ENCODE measurements around the gene TNFRSF21. TPM values are rescaled to one million over a fixed set of nuclear protein-coding genes. Genes with fewer than 3 reads are reported as not detected.

The TNFRSF21 gene
- polyA plus RNA-seq, 3 donors from 2014 or later, result 0.08 to 1.0 (median 0.38) TPM

- DNase-seq, result no peak
- Mint-ChIP-seq H3K9me3 (no peaks in the 10 kb centered on the region), H3K27ac (no peak overlapping the region), H3K36me3 (no peaks in the 10 kb centered on the region), H3K4me1 (no peaks in the 10 kb centered on the region), H3K4me3 (no peak overlapping the region), H3K27me3 (ENCODE audit: low read depth in 3 of 3) (peaks cover 0 to 3% (median 0%) of the 10 kb centered on the region in 3 donors)
Observed at GRCh38 chr6:47264775-47265184, 44.9 kb downstream of the TNFRSF21 start.

- no peaks in the 10 kb centered on the region for H3K4me1 Mint-ChIP-seq
- no peaks in the 10 kb centered on the region for H3K36me3 Mint-ChIP-seq
- H3K4me3 Mint-ChIP-seq, result no peak overlapping the region
- DNase-seq, result no peak
- H3K27me3 Mint-ChIP-seq (ENCODE audit: low read depth in 3 of 3), result peaks cover 0 to 3% (median 0%) of the 10 kb centered on the region in 3 donors
- H3K27ac Mint-ChIP-seq, result no peak overlapping the region
- no peaks in the 10 kb centered on the region for H3K9me3 Mint-ChIP-seq
Observed at GRCh38 chr6:47263268-47263667, 46.4 kb downstream of the TNFRSF21 start.

- Mint-ChIP-seq H3K36me3 (no peaks in the 10 kb centered on the region), H3K4me3 (no peak overlapping the region), H3K27ac (no peak overlapping the region), H3K9me3 (no peaks in the 10 kb centered on the region), H3K4me1 (no peaks in the 10 kb centered on the region), H3K27me3 (ENCODE audit: low read depth in 3 of 3) (peaks cover 0 to 1% (median 0%) of the 10 kb centered on the region in 3 donors)
- no peak for DNase-seq
Observed at GRCh38 chr6:47262231-47262630, 47.5 kb downstream of the TNFRSF21 start.

DNA sequence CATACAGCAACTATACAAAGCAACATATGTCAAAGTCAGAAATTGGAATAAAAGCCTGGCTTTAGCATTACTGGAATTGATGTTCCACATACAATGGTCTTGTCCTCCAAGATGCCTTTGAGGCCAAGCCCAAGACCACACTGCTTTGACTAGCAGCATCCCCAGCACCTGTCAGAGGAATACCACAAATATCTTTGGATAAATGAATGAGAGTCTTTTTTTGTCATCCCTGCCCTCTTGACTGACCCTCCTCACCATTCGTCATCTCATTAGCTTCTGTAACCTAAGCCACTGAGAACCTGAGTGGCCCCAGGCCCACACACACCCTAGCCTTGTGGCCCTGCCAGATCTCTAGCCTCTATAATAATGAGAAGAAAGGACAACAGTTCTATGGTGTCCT is 48.5 kb downstream of the TNFRSF21 start:
- no peak overlapping the region for H3K27ac Mint-ChIP-seq
- H3K4me3 Mint-ChIP-seq, result no peak overlapping the region
- H3K27me3 Mint-ChIP-seq (ENCODE audit: low read depth in 3 of 3), result peaks cover 0 to 1% (median 0%) of the 10 kb centered on the region in 3 donors
- no peaks in the 10 kb centered on the region for H3K4me1 Mint-ChIP-seq
- H3K36me3 Mint-ChIP-seq, result no peaks in the 10 kb centered on the region
- no peak for DNase-seq
- no peaks in the 10 kb centered on the region for H3K9me3 Mint-ChIP-seq

GRCh38 chr6:47260021-47260420 is 49.7 kb downstream of the TNFRSF21 start:
- no peak for DNase-seq
- Mint-ChIP-seq H3K27me3 (ENCODE audit: low read depth in 3 of 3) (peaks cover 0 to 1% (median 0%) of the 10 kb centered on the region in 3 donors), H3K4me3 (no peak overlapping the region), H3K27ac (no peak overlapping the region), H3K36me3 (no peaks in the 10 kb centered on the region), H3K9me3 (no peaks in the 10 kb centered on the region), H3K4me1 (no peaks in the 10 kb centered on the region)

DNA sequence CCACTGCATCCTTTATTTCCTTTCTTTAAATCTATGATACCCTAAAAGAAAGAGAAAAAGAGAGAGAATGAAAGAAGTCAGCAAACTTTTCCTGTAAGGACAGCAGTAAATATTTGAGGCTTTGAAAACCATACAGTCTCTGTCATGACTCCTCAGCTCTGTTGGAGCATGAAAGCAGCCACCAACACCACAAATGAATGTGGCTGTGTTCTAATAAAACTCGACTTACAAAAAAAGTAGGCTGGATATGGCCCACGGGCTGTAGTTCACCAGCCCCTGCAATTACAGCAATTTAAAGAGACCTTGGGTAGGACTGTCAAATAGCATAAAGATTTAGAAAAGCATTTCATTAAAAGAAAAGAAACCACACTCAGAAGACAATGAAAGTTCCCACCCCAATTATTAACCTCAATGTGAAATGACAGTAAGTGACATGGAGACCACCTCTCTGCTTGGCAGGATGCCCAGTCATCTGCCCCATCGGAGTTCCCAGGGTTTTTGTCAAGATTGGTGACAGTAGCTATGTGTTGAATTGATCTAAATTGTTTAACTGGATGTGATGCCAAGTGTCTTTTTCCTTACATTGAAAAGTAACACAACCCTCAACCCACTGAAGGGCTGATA is 50.9 kb downstream of the TNFRSF21 start:
- H3K4me1 Mint-ChIP-seq, result no peaks in the 10 kb centered on the region
- H3K27me3 Mint-ChIP-seq (ENCODE audit: low read depth in 3 of 3), result peaks cover 0 to 1% (median 0%) of the 10 kb centered on the region in 3 donors
- no peaks in the 10 kb centered on the region for H3K9me3 Mint-ChIP-seq
- no peak overlapping the region for H3K4me3 Mint-ChIP-seq
- no peaks in the 10 kb centered on the region for H3K36me3 Mint-ChIP-seq
- H3K27ac Mint-ChIP-seq, result no peak overlapping the region
- no peak for DNase-seq

DNA sequence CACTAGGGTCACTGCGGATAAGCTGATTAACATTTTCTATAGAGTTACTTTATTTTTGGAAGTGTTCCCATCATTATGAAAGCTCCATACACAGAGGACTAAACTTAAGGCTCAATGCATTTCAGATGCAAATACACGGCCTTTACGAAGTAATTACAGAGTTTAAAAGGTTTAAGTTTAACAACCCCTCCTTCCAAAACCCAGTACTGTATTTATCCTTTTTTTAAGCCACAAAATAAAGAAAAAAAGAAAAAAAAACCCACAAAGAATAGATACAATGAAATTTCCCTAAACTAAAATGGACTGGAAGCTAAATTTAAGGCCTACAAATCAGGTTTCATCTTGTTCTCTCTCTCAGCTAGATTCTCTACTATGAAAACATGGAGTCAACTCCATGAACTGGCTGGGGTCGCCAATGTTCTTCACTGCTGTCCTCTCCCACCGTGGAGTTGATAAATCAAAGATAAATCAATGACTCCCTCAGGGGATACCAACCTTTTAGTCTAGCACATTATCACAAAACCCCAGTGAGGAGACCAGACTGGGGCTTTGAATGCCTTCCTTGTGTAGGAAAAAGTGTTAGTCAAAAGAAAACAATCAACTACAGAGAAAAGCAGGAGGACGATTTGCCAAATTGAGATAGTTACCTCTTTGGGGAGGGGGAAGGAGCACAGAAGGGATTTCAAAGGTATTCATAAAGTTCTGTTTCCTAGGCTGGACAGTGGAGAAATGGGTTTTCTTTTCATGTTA is 52.5 kb downstream of the TNFRSF21 start:
- peaks cover 0 to 2% (median 1%) of the 10 kb centered on the region in 3 donors for H3K27me3 Mint-ChIP-seq (ENCODE audit: low read depth in 3 of 3)
- no peaks in the 10 kb centered on the region for H3K9me3 Mint-ChIP-seq
- no peak overlapping the region for H3K27ac Mint-ChIP-seq
- H3K4me3 Mint-ChIP-seq, result no peak overlapping the region
- no peak for DNase-seq
- no peaks in the 10 kb centered on the region for H3K4me1 Mint-ChIP-seq
- H3K36me3 Mint-ChIP-seq, result no peaks in the 10 kb centered on the region

DNA sequence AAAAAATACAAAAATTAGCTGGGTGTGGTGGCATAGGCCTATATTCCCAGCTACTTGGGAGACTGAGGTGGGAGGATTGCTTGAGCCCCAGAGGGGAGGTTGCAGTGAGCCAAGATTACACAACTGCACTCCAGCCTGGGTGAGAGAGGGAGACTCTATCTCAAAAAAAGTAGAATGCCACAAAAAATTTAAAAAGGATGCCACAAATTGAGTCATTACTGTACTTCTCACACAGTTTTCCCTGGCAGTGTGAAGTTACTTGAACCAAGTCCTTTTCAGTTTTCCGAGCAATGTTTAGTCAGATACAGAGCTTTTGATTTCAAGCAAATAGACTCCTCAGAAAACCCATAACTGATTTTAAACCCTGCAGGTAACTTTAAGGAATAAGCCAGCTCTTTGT is 53.3 kb downstream of the TNFRSF21 start:
- H3K36me3 Mint-ChIP-seq, result no peaks in the 10 kb centered on the region
- no peaks in the 10 kb centered on the region for H3K4me1 Mint-ChIP-seq
- H3K27ac Mint-ChIP-seq, result no peak overlapping the region
- no peaks in the 10 kb centered on the region for H3K9me3 Mint-ChIP-seq
- H3K27me3 Mint-ChIP-seq (ENCODE audit: low read depth in 3 of 3), result peaks cover 0 to 2% (median 1%) of the 10 kb centered on the region in 3 donors
- no peak overlapping the region for H3K4me3 Mint-ChIP-seq
- DNase-seq, result no peak

- Mint-ChIP-seq H3K4me1 (no peaks in the 10 kb centered on the region), H3K27me3 (ENCODE audit: low read depth in 3 of 3) (peaks cover 0 to 5% (median 1%) of the 10 kb centered on the region in 3 donors), H3K4me3 (no peak overlapping the region), H3K27ac (no peak overlapping the region), H3K36me3 (no peaks in the 10 kb centered on the region), H3K9me3 (no peaks in the 10 kb centered on the region)
- DNase-seq, result no peak
Observed at GRCh38 chr6:47254906-47255305, 54.8 kb downstream of the TNFRSF21 start.

- Mint-ChIP-seq H3K4me1 (no peaks in the 10 kb centered on the region), H3K27me3 (ENCODE audit: low read depth in 3 of 3) (peaks cover 0 to 5% (median 1%) of the 10 kb centered on the region in 3 donors), H3K9me3 (no peaks in the 10 kb centered on the region), H3K4me3 (no peak overlapping the region), H3K36me3 (no peaks in the 10 kb centered on the region), H3K27ac (no peak overlapping the region)
- no peak for DNase-seq
Observed at GRCh38 chr6:47254051-47254450, 55.7 kb downstream of the TNFRSF21 start.

- no peaks in the 10 kb centered on the region for H3K4me1 Mint-ChIP-seq
- no peak overlapping the region for H3K4me3 Mint-ChIP-seq
- H3K36me3 Mint-ChIP-seq, result no peaks in the 10 kb centered on the region
- peaks cover 0 to 5% (median 3%) of the 10 kb centered on the region in 3 donors for H3K27me3 Mint-ChIP-seq (ENCODE audit: low read depth in 3 of 3)
- H3K27ac Mint-ChIP-seq, result no peak overlapping the region
- no peak for DNase-seq
- H3K9me3 Mint-ChIP-seq, result no peaks in the 10 kb centered on the region
Observed at GRCh38 chr6:47253136-47253535, 56.6 kb downstream of the TNFRSF21 start.

GRCh38 chr6:47252633-47253032 is 57.1 kb downstream of the TNFRSF21 start:
- Mint-ChIP-seq H3K36me3 (no peaks in the 10 kb centered on the region), H3K4me3 (no peak overlapping the region), H3K27ac (no peak overlapping the region), H3K4me1 (no peaks in the 10 kb centered on the region), H3K9me3 (no peaks in the 10 kb centered on the region), H3K27me3 (ENCODE audit: low read depth in 3 of 3) (peaks cover 0 to 5% (median 2%) of the 10 kb centered on the region in 3 donors)
- DNase-seq, result no peak

GRCh38 chr6:47251396-47251795 is 58.3 kb downstream of the TNFRSF21 start:
- H3K36me3 Mint-ChIP-seq, result no peaks in the 10 kb centered on the region
- DNase-seq, result no peak
- H3K27ac Mint-ChIP-seq, result no peak overlapping the region
- no peak overlapping the region for H3K4me3 Mint-ChIP-seq
- H3K9me3 Mint-ChIP-seq, result no peaks in the 10 kb centered on the region
- peaks cover 0 to 5% (median 1%) of the 10 kb centered on the region in 3 donors for H3K27me3 Mint-ChIP-seq (ENCODE audit: low read depth in 3 of 3)
- peaks cover 0 to 2% of the 10 kb centered on the region in 2 donors for H3K4me1 Mint-ChIP-seq

GRCh38 chr6:47250302-47250701 is 59.4 kb downstream of the TNFRSF21 start:
- H3K9me3 Mint-ChIP-seq, result no peaks in the 10 kb centered on the region
- no peak overlapping the region for H3K27ac Mint-ChIP-seq
- H3K36me3 Mint-ChIP-seq, result no peaks in the 10 kb centered on the region
- DNase-seq, result no peak
- H3K4me1 Mint-ChIP-seq, result peaks cover 0 to 2% of the 10 kb centered on the region in 2 donors
- H3K4me3 Mint-ChIP-seq, result no peak overlapping the region
- H3K27me3 Mint-ChIP-seq (ENCODE audit: low read depth in 3 of 3), result peaks cover 0 to 5% (median 1%) of the 10 kb centered on the region in 3 donors

All from immature natural killer cell (primary cell).